HepG2 (cell line): Measurements from ENCODE around the gene TFB1M. TPM values are rescaled to one million over a fixed set of nuclear protein-coding genes. Genes with fewer than 3 reads are reported as not detected.

Source experiments
- DMAP1 ChIP-seq: IDR thresholded peaks from 2 replicates; pipeline ENCODE4 v1.6.1; 2016
- FOXA3 ChIP-seq: IDR thresholded peaks from 2 replicates; pipeline ENCODE4 v1.6.1; 2016; ENCODE audit warnings: missing genetic modification reagents, missing compliant biosample characterization
- FOXC1 ChIP-seq: sonication (generic); formaldehyde crosslinking; IDR thresholded peaks from 2 replicates; pipeline ENCODE4 v1.8.0; 2022; ENCODE audit warnings: mild to moderate bottlenecking, missing genetic modification reagents, borderline replicate concordance
- HDAC6 ChIP-seq: fragments of 200-600 bp; sonication (generic); IDR thresholded peaks from 2 replicates; pipeline ENCODE4 v1.7.0; 2017; ENCODE audit warnings: mild to moderate bottlenecking, antibody characterized with exemption, low read length, low read depth
- HOXD1 ChIP-seq: sonication (generic); formaldehyde crosslinking; IDR thresholded peaks from 2 replicates; pipeline ENCODE4 v1.5.0; 2020; ENCODE audit warnings: missing genetic modification reagents
- KLF12 ChIP-seq: sonication (generic); formaldehyde crosslinking; IDR thresholded peaks from 2 replicates; pipeline ENCODE4 v1.4.0; 2020; ENCODE audit warnings: missing genetic modification reagents, borderline replicate concordance
- NFE2L1 ChIP-seq: sonication (generic); formaldehyde crosslinking; IDR thresholded peaks from 2 replicates; pipeline ENCODE4 v1.4.0; 2020; ENCODE audit warnings: missing genetic modification reagents, mild to moderate bottlenecking, borderline replicate concordance
- PPARG ChIP-seq: conservative IDR thresholded peaks from 2 replicates; pipeline ENCODE4 v1.6.1; 2016; ENCODE audit warnings: missing biosample characterization, missing genetic modification reagents
- SRSF9 ChIP-seq: fragments of 200-400 bp; formaldehyde crosslinking; IDR thresholded peaks from 2 replicates; pipeline ENCODE4 v1.6.1; 2018; ENCODE audit warnings: borderline replicate concordance, mild to moderate bottlenecking, low read depth, low read length; ENCODE audit not compliant: insufficient read depth, poor library complexity, severe bottlenecking
- TOE1 ChIP-seq: sonication (generic); formaldehyde crosslinking; IDR thresholded peaks from 2 replicates; pipeline ENCODE4 v1.4.0; 2020; ENCODE audit warnings: mild to moderate bottlenecking, missing genetic modification reagents
- ZNF207 ChIP-seq: fragments of 450-650 bp; IDR thresholded peaks from 2 replicates; pipeline ENCODE4 v1.6.1; 2016; ENCODE audit warnings: antibody characterized with exemption, borderline replicate concordance
- ZNF263 ChIP-seq: sonication (generic); formaldehyde crosslinking; IDR thresholded peaks from 2 replicates; pipeline ENCODE4 v1.4.0; 2020; ENCODE audit warnings: missing genetic modification reagents
- ZNF383 ChIP-seq: sonication (generic); formaldehyde crosslinking; IDR thresholded peaks from 2 replicates; pipeline ENCODE4 v1.4.0; 2020; ENCODE audit warnings: missing genetic modification reagents, mild to moderate bottlenecking, borderline replicate concordance
- ZNF432 ChIP-seq: sonication (generic); formaldehyde crosslinking; IDR thresholded peaks from 2 replicates; pipeline ENCODE4 v1.5.0; 2020; ENCODE audit warnings: missing genetic modification reagents, mild to moderate bottlenecking, borderline replicate concordance
- ZNF746 ChIP-seq: sonication (generic); formaldehyde crosslinking; IDR thresholded peaks from 2 replicates; pipeline ENCODE4 v1.8.0; 2022; ENCODE audit warnings: mild to moderate bottlenecking, missing genetic modification reagents
- ZSCAN9 ChIP-seq: IDR thresholded peaks from 2 replicates; pipeline ENCODE4 v1.6.1; 2016; ENCODE audit warnings: borderline replicate concordance
- polyA plus RNA-seq, 8 experiments: library from polyadenylated mRNA; depleted of rRNA in 3 of 8; stranded (reverse) in 7 of 8; unstranded in 1 of 8; fragments of >200 nt; fragmentation: Illumina TruSeq in 4 of 8; extraction: Trizol in 4 of 8; gene quantifications; 2 replicates each; pipeline versions ENCODE4 v1.2.1 to v1.2.3, GENCODE V29; 2011 to 2016; ENCODE audit warnings: low read depth in 4 of 8, missing spikeins in 1 of 8, mixed read lengths in 1 of 8; ENCODE audit not compliant: insufficient read depth in 1 of 8
- total RNA-seq, 5 experiments: library from RNA; depleted of rRNA; stranded (reverse); fragments of >200 nt; fragmentation: Illumina TruSeq; extraction: Trizol; gene quantifications; 2 replicates each; pipeline ENCODE4 v1.2.3, GENCODE V29; 2016; ENCODE audit warnings: low read depth in 1 of 5
- TF ChIP-seq, protein P1 (sequence below): sonication (generic); formaldehyde crosslinking; IDR thresholded peaks from 2 replicates; pipeline ENCODE4 v1.8.0; 2022; ENCODE audit warnings: missing genetic modification reagents, mild to moderate bottlenecking, moderate library complexity, borderline replicate concordance
- TF ChIP-seq, protein P2 (sequence below): sonication (generic); formaldehyde crosslinking; IDR thresholded peaks from 2 replicates; pipeline ENCODE4 v1.9.0; 2021; ENCODE audit warnings: missing genetic modification reagents, borderline replicate concordance
- TF ChIP-seq, protein P3 (sequence below): IDR thresholded peaks from 2 replicates; pipeline ENCODE4 v1.6.1; 2016; ENCODE audit warnings: missing biosample characterization, missing genetic modification reagents, low read depth
- TF ChIP-seq, protein P4 (sequence below): sonication (generic); formaldehyde crosslinking; conservative IDR thresholded peaks from 2 replicates; pipeline ENCODE4 v1.4.0; 2020; ENCODE audit warnings: missing genetic modification reagents

TFB1M gene
- total and polyA plus RNA-seq, 2 of the 13 experiments (the other 11 are each of a cell fraction or from before 2014, with no cell fraction given), result 91.4 to 122 TPM

DNA sequence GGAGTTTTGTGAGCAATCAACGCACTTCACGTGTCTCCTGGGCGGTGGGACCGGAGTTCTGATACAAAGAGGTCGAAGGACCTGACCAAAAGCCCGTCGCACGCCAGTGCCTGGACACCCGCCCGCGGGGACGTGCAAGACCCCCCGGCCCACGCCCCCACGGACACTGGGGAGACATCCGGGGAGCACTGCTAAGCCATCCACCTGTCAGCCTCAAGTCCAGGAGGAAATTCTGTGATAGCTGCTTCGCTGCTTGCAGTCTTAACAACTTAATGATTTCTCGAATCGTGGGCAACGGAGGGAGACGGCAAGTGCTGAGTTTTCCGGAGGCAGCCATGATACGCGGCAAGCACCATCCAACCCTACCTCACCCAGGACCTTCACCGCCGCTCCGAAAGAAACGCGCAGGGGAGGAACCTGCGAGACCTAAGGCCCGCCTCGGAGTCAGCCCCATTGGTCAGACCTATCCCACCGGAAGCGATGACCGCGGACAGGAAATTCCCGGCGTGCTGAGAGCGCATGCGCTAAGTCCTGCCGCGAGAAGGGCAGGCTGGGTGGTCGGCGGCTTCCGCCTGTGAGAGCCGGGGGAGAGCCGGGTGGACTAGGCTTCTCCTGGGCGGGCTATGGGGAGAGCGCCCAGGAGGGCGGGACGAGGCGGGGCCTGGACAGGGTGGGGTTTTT, at the start of gene TFB1M (continued):
- TF ChIP-seq ZNF383 (no peak; the same call in 1 of the 2 replicates), DMAP1 (peak; percentile 49), NFE2L1 (no peak), HOXD1 (CRISPR knock-in tag) (no peak; the same call in none of the 2 replicates), KLF12 (CRISPR knock-in tag) (no peak), PPARG (CRISPR knock-in tag) (0 out of 2 replicates have a peak, but pooled peaks have one; percentile 4), FOXC1 (CRISPR knock-in tag) (no peak), ZNF432 (no peak), SRSF9 (no peak), HDAC6 (no peak), ZNF746 (CRISPR knock-in tag) (no peak; the same call in 1 of the 2 replicates), ZNF207 (no peak), ZNF263 (peak; percentile 89), ZSCAN9 (CRISPR knock-in tag) (0 out of 2 replicates have a peak, but pooled peaks have one; percentile 7), FOXA3 (CRISPR knock-in tag) (peak; percentile 32; the same call in 1 of the 2 replicates), TOE1 (CRISPR knock-in tag) (no peak)
- TF ChIP-seq, protein P1, sequence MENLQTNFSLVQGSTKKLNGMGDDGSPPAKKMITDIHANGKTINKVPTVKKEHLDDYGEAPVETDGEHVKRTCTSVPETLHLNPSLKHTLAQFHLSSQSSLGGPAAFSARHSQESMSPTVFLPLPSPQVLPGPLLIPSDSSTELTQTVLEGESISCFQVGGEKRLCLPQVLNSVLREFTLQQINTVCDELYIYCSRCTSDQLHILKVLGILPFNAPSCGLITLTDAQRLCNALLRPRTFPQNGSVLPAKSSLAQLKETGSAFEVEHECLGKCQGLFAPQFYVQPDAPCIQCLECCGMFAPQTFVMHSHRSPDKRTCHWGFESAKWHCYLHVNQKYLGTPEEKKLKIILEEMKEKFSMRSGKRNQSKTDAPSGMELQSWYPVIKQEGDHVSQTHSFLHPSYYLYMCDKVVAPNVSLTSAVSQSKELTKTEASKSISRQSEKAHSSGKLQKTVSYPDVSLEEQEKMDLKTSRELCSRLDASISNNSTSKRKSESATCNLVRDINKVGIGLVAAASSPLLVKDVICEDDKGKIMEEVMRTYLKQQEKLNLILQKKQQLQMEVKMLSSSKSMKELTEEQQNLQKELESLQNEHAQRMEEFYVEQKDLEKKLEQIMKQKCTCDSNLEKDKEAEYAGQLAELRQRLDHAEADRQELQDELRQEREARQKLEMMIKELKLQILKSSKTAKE, result 0 out of 2 replicates have a peak, but pooled peaks have one; percentile 27
- TF ChIP-seq, protein P2, sequence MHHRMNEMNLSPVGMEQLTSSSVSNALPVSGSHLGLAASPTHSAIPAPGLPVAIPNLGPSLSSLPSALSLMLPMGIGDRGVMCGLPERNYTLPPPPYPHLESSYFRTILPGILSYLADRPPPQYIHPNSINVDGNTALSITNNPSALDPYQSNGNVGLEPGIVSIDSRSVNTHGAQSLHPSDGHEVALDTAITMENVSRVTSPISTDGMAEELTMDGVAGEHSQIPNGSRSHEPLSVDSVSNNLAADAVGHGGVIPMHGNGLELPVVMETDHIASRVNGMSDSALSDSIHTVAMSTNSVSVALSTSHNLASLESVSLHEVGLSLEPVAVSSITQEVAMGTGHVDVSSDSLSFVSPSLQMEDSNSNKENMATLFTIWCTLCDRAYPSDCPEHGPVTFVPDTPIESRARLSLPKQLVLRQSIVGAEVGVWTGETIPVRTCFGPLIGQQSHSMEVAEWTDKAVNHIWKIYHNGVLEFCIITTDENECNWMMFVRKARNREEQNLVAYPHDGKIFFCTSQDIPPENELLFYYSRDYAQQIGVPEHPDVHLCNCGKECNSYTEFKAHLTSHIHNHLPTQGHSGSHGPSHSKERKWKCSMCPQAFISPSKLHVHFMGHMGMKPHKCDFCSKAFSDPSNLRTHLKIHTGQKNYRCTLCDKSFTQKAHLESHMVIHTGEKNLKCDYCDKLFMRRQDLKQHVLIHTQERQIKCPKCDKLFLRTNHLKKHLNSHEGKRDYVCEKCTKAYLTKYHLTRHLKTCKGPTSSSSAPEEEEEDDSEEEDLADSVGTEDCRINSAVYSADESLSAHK (CRISPR knock-in tag), result peak; percentile 46; the same call in 1 of the 2 replicates
- TF ChIP-seq, protein P3, sequence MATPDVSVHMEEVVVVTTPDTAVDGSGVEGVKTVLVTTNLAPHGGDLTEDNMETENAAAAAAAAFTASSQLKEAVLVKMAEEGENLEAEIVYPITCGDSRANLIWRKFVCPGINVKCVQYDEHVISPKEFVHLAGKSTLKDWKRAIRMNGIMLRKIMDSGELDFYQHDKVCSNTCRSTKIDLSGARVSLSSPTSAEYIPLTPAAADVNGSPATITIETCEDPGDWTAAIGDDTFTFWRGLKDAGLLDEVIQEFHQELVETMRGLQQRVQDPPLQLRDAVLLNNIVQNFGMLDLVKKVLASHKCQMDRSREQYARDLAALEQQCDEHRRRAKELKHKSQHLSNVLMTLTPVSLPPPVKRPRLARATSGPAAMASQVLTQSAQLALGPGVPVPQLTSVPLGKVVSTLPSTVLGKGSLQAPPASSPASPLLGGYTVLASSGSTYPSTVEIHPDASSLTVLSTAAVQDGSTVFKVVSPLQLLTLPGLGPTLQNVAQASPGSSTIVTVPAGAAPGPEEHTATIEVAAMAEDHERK (CRISPR knock-in tag), result no peak
- TF ChIP-seq, protein P4, sequence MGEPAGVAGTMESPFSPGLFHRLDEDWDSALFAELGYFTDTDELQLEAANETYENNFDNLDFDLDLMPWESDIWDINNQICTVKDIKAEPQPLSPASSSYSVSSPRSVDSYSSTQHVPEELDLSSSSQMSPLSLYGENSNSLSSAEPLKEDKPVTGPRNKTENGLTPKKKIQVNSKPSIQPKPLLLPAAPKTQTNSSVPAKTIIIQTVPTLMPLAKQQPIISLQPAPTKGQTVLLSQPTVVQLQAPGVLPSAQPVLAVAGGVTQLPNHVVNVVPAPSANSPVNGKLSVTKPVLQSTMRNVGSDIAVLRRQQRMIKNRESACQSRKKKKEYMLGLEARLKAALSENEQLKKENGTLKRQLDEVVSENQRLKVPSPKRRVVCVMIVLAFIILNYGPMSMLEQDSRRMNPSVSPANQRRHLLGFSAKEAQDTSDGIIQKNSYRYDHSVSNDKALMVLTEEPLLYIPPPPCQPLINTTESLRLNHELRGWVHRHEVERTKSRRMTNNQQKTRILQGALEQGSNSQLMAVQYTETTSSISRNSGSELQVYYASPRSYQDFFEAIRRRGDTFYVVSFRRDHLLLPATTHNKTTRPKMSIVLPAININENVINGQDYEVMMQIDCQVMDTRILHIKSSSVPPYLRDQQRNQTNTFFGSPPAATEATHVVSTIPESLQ (CRISPR knock-in tag), result no peak
